Measurements from ENCODE around the gene ODF2L. TPM values are rescaled to one million over a fixed set of nuclear protein-coding genes. Genes with fewer than 3 reads are reported as not detected.
A peak's percentile ranks its signal among the peaks of the same experiment; 100 is the strongest.

ODF2L gene
- total and polyA plus RNA-seq, 2 of the 13 experiments (the other 11 are each of a cell fraction or from before 2014, with no cell fraction given), result 0.07 TPM; not detected in 1

- no peaks in the 10 kb centered on the region; a peak in 1 of 5 replicates for H3K27me3 ChIP-seq (ENCODE audit: control insufficient read depth in 1 of 2, insufficient read depth in 2 of 2, low read length in 2 of 2)
- in situ Hi-C loops (cut with HindIII; ENCODE audit: extremely low pct_ligation_motif_present, low pct_unique_long_range_greater_than_20kb), result no loop called here
- no peak overlapping the region for H3K4me2 ChIP-seq (ENCODE audit: low read depth, low read length)
- intact Hi-C loops (cut with micrococcal nuclease; ENCODE audit: unreplicated experiment), result no loop called here
- H3K27ac ChIP-seq (ENCODE audit: extremely low read length, insufficient read depth, low read length), result no peak overlapping the region
- H4K20me1 ChIP-seq (ENCODE audit: insufficient read depth, low read length), result no peaks in the 10 kb centered on the region
- H3K4me3 ChIP-seq (replicated peaks in 1 of 3; ENCODE audit: insufficient read depth in 1 of 3, low read depth in 2 of 3, low read length in 3 of 3), result no peak overlapping the region
- ATAC-seq, result no peak
- ChIA-PET CTCF (ENCODE audit: low intra/inter-chr PET ratio, low total read pairs) (no interaction called here), POLR2A (no interaction called here)
- no peaks in the 10 kb centered on the region for H3K36me3 ChIP-seq (replicated peaks in 1 of 2; ENCODE audit: control insufficient read depth in 1 of 2, insufficient read depth in 2 of 2, low read length in 2 of 2)
- no peak overlapping the region for H2AFZ ChIP-seq (ENCODE audit: low read length)
- no peak overlapping the region for H3K9ac ChIP-seq (ENCODE audit: insufficient read depth, low read depth, low read length)
- H3K4me1 ChIP-seq (ENCODE audit: insufficient read depth, low read length), result no peaks in the 10 kb centered on the region
- 2% methylated on average over 3 of the region's 3 CpGs for WGBS (ENCODE audit: low lambda C conversion rate)
- no peaks in the 10 kb centered on the region for H3K9me3 ChIP-seq (ENCODE audit: low read length)
- no peak for FAIRE-seq
- BruUV-seq (replicated peaks), result no TSS peak
- no peak for DNase-seq (ENCODE audit: low spot score)
- H3K79me2 ChIP-seq (ENCODE audit: insufficient read depth, low read length), result no peaks in the 10 kb centered on the region
- TF ChIP-seq U2AF1 (optimal IDR thresholded peaks at IDR 0.05; ENCODE audit: low read depth, low read length), result no peak
- TF ChIP-seq CREB1 (IDR thresholded peaks at IDR 0.05), result peak; percentile 36; the same call in 1 of the 2 replicates
- TF ChIP-seq CREB1 (CRISPR knock-in tag; IDR thresholded peaks at IDR 0.05), result no peak
Measured at GRCh38 chr1:86322241-86322640, 73.9 kb downstream of the ODF2L start.

- WGBS (ENCODE audit: low lambda C conversion rate), result 2% methylated on average over 3 of the region's 3 CpGs
- no TSS peak for BruUV-seq (replicated peaks)
- CTCF ChIA-PET (ENCODE audit: low intra/inter-chr PET ratio, low total read pairs), result no interaction called here
- TF ChIP-seq TFE3 (CRISPR knock-in tag; IDR thresholded peaks at IDR 0.05) (no peak), NCOA5 (CRISPR knock-in tag; IDR thresholded peaks at IDR 0.05) (no peak), ZNF362 (CRISPR knock-in tag; IDR thresholded peaks at IDR 0.05; ENCODE audit: borderline replicate concordance) (no peak), ZNF776 (CRISPR knock-in tag; IDR thresholded peaks at IDR 0.05) (no peak), ZNF720 (CRISPR knock-in tag; IDR thresholded peaks at IDR 0.05) (no peak), GATAD2A (CRISPR knock-in tag; IDR thresholded peaks at IDR 0.05) (no peak), MYPOP (CRISPR knock-in tag; IDR thresholded peaks at IDR 0.05) (no peak), GZF1 (CRISPR knock-in tag; IDR thresholded peaks at IDR 0.05) (no peak), GMEB2 (CRISPR knock-in tag; IDR thresholded peaks at IDR 0.05; ENCODE audit: low read depth) (no peak), PCBP2 (optimal IDR thresholded peaks at IDR 0.05; ENCODE audit: low read depth, low read length, poor library complexity, severe bottlenecking) (no peak), NFE2 (CRISPR knock-in tag; IDR thresholded peaks at IDR 0.05) (no peak)
Measured at GRCh38 chr1:86318436-86318835, 77.7 kb downstream of the ODF2L start.

More at GRCh38 chr1:86318436-86318835, 77.7 kb downstream of the ODF2L start:
- no peak overlapping the region for H3K4me3 ChIP-seq (replicated peaks in 1 of 3; ENCODE audit: insufficient read depth in 1 of 3, low read depth in 2 of 3, low read length in 3 of 3)
- no peaks in the 10 kb centered on the region for H3K4me1 ChIP-seq (ENCODE audit: insufficient read depth, low read length)
- no peaks in the 10 kb centered on the region; a peak in 1 of 5 replicates for H3K27me3 ChIP-seq (ENCODE audit: control insufficient read depth in 1 of 2, insufficient read depth in 2 of 2, low read length in 2 of 2)
- H3K27ac ChIP-seq (ENCODE audit: extremely low read length, insufficient read depth, low read length), result no peak overlapping the region
- H3K9me3 ChIP-seq (ENCODE audit: low read length), result no peaks in the 10 kb centered on the region
- no peaks in the 10 kb centered on the region for H3K36me3 ChIP-seq (replicated peaks in 1 of 2; ENCODE audit: control insufficient read depth in 1 of 2, insufficient read depth in 2 of 2, low read length in 2 of 2)
- DNase-seq (ENCODE audit: low spot score) (no peak), ATAC-seq (no peak), FAIRE-seq (no peak)
- no peaks in the 10 kb centered on the region for H3K79me2 ChIP-seq (ENCODE audit: insufficient read depth, low read length)
- intact Hi-C loops (cut with micrococcal nuclease; ENCODE audit: unreplicated experiment) (no loop called here), in situ Hi-C loops (cut with HindIII; ENCODE audit: extremely low pct_ligation_motif_present, low pct_unique_long_range_greater_than_20kb) (no loop called here)
- no peak overlapping the region for H3K9ac ChIP-seq (ENCODE audit: insufficient read depth, low read depth, low read length)
- H2AFZ ChIP-seq (ENCODE audit: low read length), result no peak overlapping the region
- no peaks in the 10 kb centered on the region for H4K20me1 ChIP-seq (ENCODE audit: insufficient read depth, low read length)
- POLR2A ChIA-PET, result no interaction called here
- H3K4me2 ChIP-seq (ENCODE audit: low read depth, low read length), result no peak overlapping the region

Data from HepG2 (cell line).